SK-N-SH treated with all-trans-retinoic acid at 6 μM for 48 hours (cell line): Measurements from ENCODE around the gene AGTRAP.

ENCODE experiments used
- OSR1 ChIP-seq: fragments of 250-450 bp; sonication (Bioruptor Pico); IDR thresholded peaks from 2 replicates; pipeline ENCODE4 v1.8.0; 2022; ENCODE audit warnings: moderate library complexity, mild to moderate bottlenecking, inconsistent platforms
- PPARA ChIP-seq: fragments of 250-450 bp; sonication (Bioruptor Pico); IDR thresholded peaks from 2 replicates; pipeline ENCODE4 v1.5.0; 2020; ENCODE audit warnings: mild to moderate bottlenecking, borderline replicate concordance
- TOX ChIP-seq: fragments of 250-450 bp; sonication (Bioruptor Pico); IDR thresholded peaks from 2 replicates; pipeline ENCODE4 v1.8.0; 2021; ENCODE audit warnings: mild to moderate bottlenecking, moderate library complexity, borderline replicate concordance
- ZC3H10 ChIP-seq: fragments of 250-450 bp; sonication (Bioruptor Pico); IDR thresholded peaks from 2 replicates; pipeline ENCODE4 v1.5.1; 2021; ENCODE audit warnings: mild to moderate bottlenecking, moderate library complexity
- ZFP30 ChIP-seq: fragments of 450-650 bp; formaldehyde crosslinking; IDR thresholded peaks from 2 replicates; pipeline ENCODE4 v1.5.0; 2022; ENCODE audit warnings: mild to moderate bottlenecking, moderate library complexity
- TF ChIP-seq, protein P1 (sequence below): fragments of 250-450 bp; sonication (Bioruptor Pico); IDR thresholded peaks from 2 replicates; pipeline ENCODE4 v1.8.0; 2020; ENCODE audit warnings: mild to moderate bottlenecking, moderate library complexity, borderline replicate concordance

GRCh38 chr1:11783556-11783955, 47.6 kb downstream of the AGTRAP start:
- TF ChIP-seq PPARA (CRISPR knock-in tag) (no peak), TOX (CRISPR knock-in tag) (no peak), OSR1 (CRISPR knock-in tag) (no peak), ZC3H10 (no peak), ZFP30 (CRISPR knock-in tag) (no peak)
- TF ChIP-seq, protein P1, sequence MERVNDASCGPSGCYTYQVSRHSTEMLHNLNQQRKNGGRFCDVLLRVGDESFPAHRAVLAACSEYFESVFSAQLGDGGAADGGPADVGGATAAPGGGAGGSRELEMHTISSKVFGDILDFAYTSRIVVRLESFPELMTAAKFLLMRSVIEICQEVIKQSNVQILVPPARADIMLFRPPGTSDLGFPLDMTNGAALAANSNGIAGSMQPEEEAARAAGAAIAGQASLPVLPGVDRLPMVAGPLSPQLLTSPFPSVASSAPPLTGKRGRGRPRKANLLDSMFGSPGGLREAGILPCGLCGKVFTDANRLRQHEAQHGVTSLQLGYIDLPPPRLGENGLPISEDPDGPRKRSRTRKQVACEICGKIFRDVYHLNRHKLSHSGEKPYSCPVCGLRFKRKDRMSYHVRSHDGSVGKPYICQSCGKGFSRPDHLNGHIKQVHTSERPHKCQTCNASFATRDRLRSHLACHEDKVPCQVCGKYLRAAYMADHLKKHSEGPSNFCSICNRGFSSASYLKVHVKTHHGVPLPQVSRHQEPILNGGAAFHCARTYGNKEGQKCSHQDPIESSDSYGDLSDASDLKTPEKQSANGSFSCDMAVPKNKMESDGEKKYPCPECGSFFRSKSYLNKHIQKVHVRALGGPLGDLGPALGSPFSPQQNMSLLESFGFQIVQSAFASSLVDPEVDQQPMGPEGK (CRISPR knock-in tag) = no peak
